HepG2 (cell line): ENCODE measurements around the gene PIM1. TPM values are rescaled to one million over a fixed set of nuclear protein-coding genes. Genes with fewer than 3 reads are reported as not detected.
A peak's percentile ranks its signal among the peaks of the same experiment; 100 is the strongest.

Experiments used
- ATRX ChIP-seq: sonication (generic); formaldehyde crosslinking; IDR thresholded peaks from 2 replicates; pipeline ENCODE4 v1.4.0; 2020; ENCODE audit warnings: missing genetic modification reagents, borderline replicate concordance
- KDM3A ChIP-seq: IDR thresholded peaks from 2 replicates; pipeline ENCODE4 v1.6.1; 2018; ENCODE audit warnings: low read depth, missing compliant biosample characterization
- KLF11 ChIP-seq: IDR thresholded peaks from 2 replicates; pipeline ENCODE4 v1.6.1; 2016; ENCODE audit warnings: missing compliant biosample characterization
- MAFF ChIP-seq: IDR thresholded peaks from 2 replicates; pipeline ENCODE4 v1.6.1; 2011; ENCODE audit warnings: low read depth, low read length, improper control_type of control experiment
- NCOR1 ChIP-seq: fragments of 200-600 bp; sonication (generic); IDR thresholded peaks from 2 replicates; pipeline ENCODE4 v1.7.0; 2017; ENCODE audit warnings: antibody characterized with exemption, low read length, borderline replicate concordance
- NFYC ChIP-seq: IDR thresholded peaks from 2 replicates; pipeline ENCODE4 v1.6.1; 2016; ENCODE audit warnings: missing genetic modification reagents, missing compliant biosample characterization
- NR2F1 ChIP-seq, 2 experiments: fragments of 450-650 bp in 1 of 2; formaldehyde crosslinking in 1 of 2; IDR thresholded peaks; 2 replicates each; pipeline versions ENCODE4 v1.5.0 to v1.6.1; 2016 to 2020; ENCODE audit warnings: mild to moderate bottlenecking in 1 of 2, missing compliant biosample characterization in 1 of 2, missing genetic modification reagents in 1 of 2, moderate library complexity in 1 of 2
- PHF8 ChIP-seq: sonication (generic); formaldehyde crosslinking; IDR thresholded peaks from 2 replicates; pipeline ENCODE4 v1.5.0; 2020; ENCODE audit warnings: missing genetic modification reagents
- POGZ ChIP-seq: sonication (generic); formaldehyde crosslinking; IDR thresholded peaks from 2 replicates; pipeline ENCODE4 v1.4.0; 2020; ENCODE audit warnings: mild to moderate bottlenecking, missing genetic modification reagents
- RBM22 ChIP-seq: fragments of 200-400 bp; formaldehyde crosslinking; optimal IDR thresholded peaks from 2 replicates; pipeline ENCODE3; 2017; ENCODE audit warnings: mild to moderate bottlenecking, low read length, moderate library complexity
- ZFP36L1 ChIP-seq: sonication (generic); formaldehyde crosslinking; IDR thresholded peaks from 2 replicates; pipeline ENCODE4 v1.8.0; 2022; ENCODE audit warnings: mild to moderate bottlenecking, missing genetic modification reagents, moderate library complexity
- ZNF207 ChIP-seq: fragments of 450-650 bp; IDR thresholded peaks from 2 replicates; pipeline ENCODE4 v1.6.1; 2016; ENCODE audit warnings: antibody characterized with exemption, borderline replicate concordance
- ZNF234 ChIP-seq: sonication (generic); formaldehyde crosslinking; conservative IDR thresholded peaks from 2 replicates; pipeline ENCODE4 v1.5.1; 2020; ENCODE audit warnings: mild to moderate bottlenecking, missing genetic modification reagents
- ZNF256 ChIP-seq: sonication (generic); formaldehyde crosslinking; conservative IDR thresholded peaks from 2 replicates; pipeline ENCODE4 v1.4.0; 2020; ENCODE audit warnings: missing genetic modification reagents
- ZNF274 ChIP-seq: sonication (generic); formaldehyde crosslinking; IDR thresholded peaks from 2 replicates; pipeline ENCODE4 v1.5.1; 2020; ENCODE audit warnings: mild to moderate bottlenecking, missing genetic modification reagents
- ZNF484 ChIP-seq: sonication (generic); formaldehyde crosslinking; IDR thresholded peaks from 2 replicates; pipeline ENCODE4 v1.5.1; 2020; ENCODE audit warnings: mild to moderate bottlenecking, low read depth, missing genetic modification reagents, borderline replicate concordance
- ZNF543 ChIP-seq: sonication (generic); formaldehyde crosslinking; IDR thresholded peaks from 2 replicates; pipeline ENCODE4 v1.4.0; 2020; ENCODE audit warnings: mild to moderate bottlenecking, missing genetic modification reagents
- ZNF557 ChIP-seq: sonication (generic); formaldehyde crosslinking; IDR thresholded peaks from 2 replicates; pipeline ENCODE4 v1.4.0; 2020; ENCODE audit warnings: missing genetic modification reagents
- ZSCAN30 ChIP-seq: sonication (generic); formaldehyde crosslinking; IDR thresholded peaks from 2 replicates; pipeline ENCODE4 v1.5.0; 2020; ENCODE audit warnings: mild to moderate bottlenecking, missing genetic modification reagents
- polyA plus RNA-seq, 8 experiments: library from polyadenylated mRNA; depleted of rRNA in 3 of 8; stranded (reverse) in 7 of 8; unstranded in 1 of 8; fragments of >200 nt; fragmentation: Illumina TruSeq in 4 of 8; extraction: Trizol in 4 of 8; gene quantifications; 2 replicates each; pipeline versions ENCODE4 v1.2.1 to v1.2.3, GENCODE V29; 2011 to 2016; ENCODE audit warnings: low read depth in 4 of 8, missing spikeins in 1 of 8, mixed read lengths in 1 of 8; ENCODE audit not compliant: insufficient read depth in 1 of 8
- total RNA-seq, 5 experiments: library from RNA; depleted of rRNA; stranded (reverse); fragments of >200 nt; fragmentation: Illumina TruSeq; extraction: Trizol; gene quantifications; 2 replicates each; pipeline ENCODE4 v1.2.3, GENCODE V29; 2016; ENCODE audit warnings: low read depth in 1 of 5
- TF ChIP-seq, protein P1 (sequence below): sonication (generic); formaldehyde crosslinking; conservative IDR thresholded peaks from 2 replicates; pipeline ENCODE4 v1.4.0; 2020; ENCODE audit warnings: missing genetic modification reagents
- TF ChIP-seq, protein P2 (sequence below): sonication (generic); formaldehyde crosslinking; conservative IDR thresholded peaks from 2 replicates; pipeline ENCODE4 v1.4.0; 2020; ENCODE audit warnings: missing genetic modification reagents
- TF ChIP-seq, protein P3 (sequence below): IDR thresholded peaks from 2 replicates; pipeline ENCODE4 v1.6.1; 2018; ENCODE audit warnings: missing genetic modification reagents
- TF ChIP-seq, protein P4 (sequence below): IDR thresholded peaks from 2 replicates; pipeline ENCODE4 v1.6.1; 2012; ENCODE audit warnings: inconsistent platforms

The PIM1 gene
- total and polyA plus RNA-seq, 2 of the 13 experiments (the other 11 are each of a cell fraction or from before 2014, with no cell fraction given) = 29.4 to 117 TPM

DNA sequence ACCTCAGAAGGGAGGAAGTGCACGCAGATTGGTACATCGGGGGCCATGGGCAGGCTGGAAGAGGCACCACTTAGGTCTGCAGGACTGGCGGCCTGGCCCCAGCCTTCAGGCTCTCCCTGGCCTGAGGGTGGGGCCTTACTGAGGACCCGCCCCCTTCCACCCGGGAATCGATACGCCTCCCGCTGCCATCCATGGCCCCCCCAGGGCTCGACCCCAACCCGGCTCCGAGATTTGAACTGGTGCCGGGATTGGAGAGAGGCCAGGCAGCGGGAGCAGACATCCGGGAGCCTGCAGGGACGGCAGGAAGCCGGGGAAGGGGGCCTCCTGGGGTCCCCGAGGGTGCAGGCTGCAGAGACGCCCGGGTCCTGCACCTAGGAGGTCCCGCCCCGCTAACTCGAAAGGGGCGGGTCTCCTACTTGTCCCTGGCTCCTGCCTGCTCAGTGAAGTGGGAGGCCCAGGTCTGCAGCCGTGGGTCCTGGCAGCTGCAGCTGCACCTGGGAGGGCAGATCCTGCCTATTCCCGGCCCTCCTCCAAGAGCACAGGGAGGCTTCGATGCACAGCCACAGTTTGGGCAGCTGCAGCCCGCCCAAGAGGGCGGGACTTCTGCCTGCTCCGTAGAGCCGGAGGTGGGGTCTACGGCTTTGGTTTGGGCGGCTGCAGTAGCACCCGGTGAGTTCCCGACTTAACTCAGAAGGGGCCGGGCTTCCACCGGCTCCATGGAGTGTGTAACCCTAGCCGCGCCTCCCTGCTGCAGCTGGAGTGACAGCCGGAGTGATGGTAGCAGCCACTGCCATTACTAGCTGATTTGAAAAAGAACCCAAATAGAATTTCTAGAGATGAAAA is 52.4 kb downstream of the PIM1 start (continued):
- TF ChIP-seq, protein P1, sequence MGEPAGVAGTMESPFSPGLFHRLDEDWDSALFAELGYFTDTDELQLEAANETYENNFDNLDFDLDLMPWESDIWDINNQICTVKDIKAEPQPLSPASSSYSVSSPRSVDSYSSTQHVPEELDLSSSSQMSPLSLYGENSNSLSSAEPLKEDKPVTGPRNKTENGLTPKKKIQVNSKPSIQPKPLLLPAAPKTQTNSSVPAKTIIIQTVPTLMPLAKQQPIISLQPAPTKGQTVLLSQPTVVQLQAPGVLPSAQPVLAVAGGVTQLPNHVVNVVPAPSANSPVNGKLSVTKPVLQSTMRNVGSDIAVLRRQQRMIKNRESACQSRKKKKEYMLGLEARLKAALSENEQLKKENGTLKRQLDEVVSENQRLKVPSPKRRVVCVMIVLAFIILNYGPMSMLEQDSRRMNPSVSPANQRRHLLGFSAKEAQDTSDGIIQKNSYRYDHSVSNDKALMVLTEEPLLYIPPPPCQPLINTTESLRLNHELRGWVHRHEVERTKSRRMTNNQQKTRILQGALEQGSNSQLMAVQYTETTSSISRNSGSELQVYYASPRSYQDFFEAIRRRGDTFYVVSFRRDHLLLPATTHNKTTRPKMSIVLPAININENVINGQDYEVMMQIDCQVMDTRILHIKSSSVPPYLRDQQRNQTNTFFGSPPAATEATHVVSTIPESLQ (CRISPR knock-in tag) = no peak
- peak; percentile 78 for TF ChIP-seq PHF8 (CRISPR knock-in tag)
- TF ChIP-seq, protein P2, sequence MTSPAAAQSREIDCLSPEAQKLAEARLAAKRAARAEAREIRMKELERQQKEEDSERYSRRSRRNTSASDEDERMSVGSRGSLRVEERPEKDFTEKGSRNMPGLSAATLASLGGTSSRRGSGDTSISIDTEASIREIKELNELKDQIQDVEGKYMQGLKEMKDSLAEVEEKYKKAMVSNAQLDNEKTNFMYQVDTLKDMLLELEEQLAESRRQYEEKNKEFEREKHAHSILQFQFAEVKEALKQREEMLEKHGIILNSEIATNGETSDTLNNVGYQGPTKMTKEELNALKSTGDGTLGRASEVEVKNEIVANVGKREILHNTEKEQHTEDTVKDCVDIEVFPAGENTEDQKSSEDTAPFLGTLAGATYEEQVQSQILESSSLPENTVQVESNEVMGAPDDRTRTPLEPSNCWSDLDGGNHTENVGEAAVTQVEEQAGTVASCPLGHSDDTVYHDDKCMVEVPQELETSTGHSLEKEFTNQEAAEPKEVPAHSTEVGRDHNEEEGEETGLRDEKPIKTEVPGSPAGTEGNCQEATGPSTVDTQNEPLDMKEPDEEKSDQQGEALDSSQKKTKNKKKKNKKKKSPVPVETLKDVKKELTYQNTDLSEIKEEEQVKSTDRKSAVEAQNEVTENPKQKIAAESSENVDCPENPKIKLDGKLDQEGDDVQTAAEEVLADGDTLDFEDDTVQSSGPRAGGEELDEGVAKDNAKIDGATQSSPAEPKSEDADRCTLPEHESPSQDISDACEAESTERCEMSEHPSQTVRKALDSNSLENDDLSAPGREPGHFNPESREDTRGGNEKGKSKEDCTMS (CRISPR knock-in tag) = no peak
- no peak for TF ChIP-seq ZNF207
- TF ChIP-seq NR2F1 (CRISPR knock-in tag; IDR thresholded peaks at IDR 0.05) = 0 out of 4 replicates have a peak, but pooled peaks of 1 of the 2 experiments have one; percentile 11
- no peak for TF ChIP-seq ZFP36L1
- TF ChIP-seq ZSCAN30 (CRISPR knock-in tag) = no peak
- no peak for TF ChIP-seq MAFF
- TF ChIP-seq NFYC = 0 out of 2 replicates have a peak, but pooled peaks have one; percentile 11
- TF ChIP-seq KLF11 = 0 out of 2 replicates have a peak, but pooled peaks have one; percentile 33
- TF ChIP-seq ATRX (CRISPR knock-in tag) = no peak
- no peak for TF ChIP-seq ZNF234 (CRISPR knock-in tag)
- TF ChIP-seq, protein P3, sequence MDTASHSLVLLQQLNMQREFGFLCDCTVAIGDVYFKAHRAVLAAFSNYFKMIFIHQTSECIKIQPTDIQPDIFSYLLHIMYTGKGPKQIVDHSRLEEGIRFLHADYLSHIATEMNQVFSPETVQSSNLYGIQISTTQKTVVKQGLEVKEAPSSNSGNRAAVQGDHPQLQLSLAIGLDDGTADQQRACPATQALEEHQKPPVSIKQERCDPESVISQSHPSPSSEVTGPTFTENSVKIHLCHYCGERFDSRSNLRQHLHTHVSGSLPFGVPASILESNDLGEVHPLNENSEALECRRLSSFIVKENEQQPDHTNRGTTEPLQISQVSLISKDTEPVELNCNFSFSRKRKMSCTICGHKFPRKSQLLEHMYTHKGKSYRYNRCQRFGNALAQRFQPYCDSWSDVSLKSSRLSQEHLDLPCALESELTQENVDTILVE (CRISPR knock-in tag) = no peak
- TF ChIP-seq, protein P4, sequence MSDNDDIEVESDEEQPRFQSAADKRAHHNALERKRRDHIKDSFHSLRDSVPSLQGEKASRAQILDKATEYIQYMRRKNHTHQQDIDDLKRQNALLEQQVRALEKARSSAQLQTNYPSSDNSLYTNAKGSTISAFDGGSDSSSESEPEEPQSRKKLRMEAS = 0 out of 2 replicates have a peak, but pooled peaks have one; percentile 16
- TF ChIP-seq KDM3A (CRISPR knock-in tag) = peak; percentile 55; the same call in 1 of the 2 replicates
- no peak for TF ChIP-seq RBM22
- TF ChIP-seq POGZ = peak; percentile 45; the same call in 1 of the 2 replicates
- no peak for TF ChIP-seq ZNF557 (CRISPR knock-in tag)
- peak; percentile 95 for TF ChIP-seq ZNF543
- no peak; the same call in 1 of the 2 replicates for TF ChIP-seq NCOR1
- no peak; the same call in 1 of the 2 replicates for TF ChIP-seq ZNF484 (CRISPR knock-in tag)
- TF ChIP-seq ZNF256 (CRISPR knock-in tag) = 0 out of 2 replicates have a peak, but pooled peaks have one; percentile 27
- TF ChIP-seq ZNF274 = peak; percentile 74
